Activated CD8-positive, alpha-beta memory T cell treated with anti-CD3 and anti-CD28 coated beads, Interleukin-2, amount 10 ng/mL, durations not matched to agents 7 days and 5 days (primary cell): ENCODE measurements around the gene SPINT1. TPM values are rescaled to one million over a fixed set of nuclear protein-coding genes. Genes with fewer than 3 reads are reported as not detected.

ENCODE experiments used
- ATAC-seq: fragments of 150-1000 bp; cut with Tn5 transposase; one replicate; pipeline ENCODE4 v1.10.0; 2021; ENCODE audit warnings: moderate library complexity
- CTCF ChIA-PET: fragments of 350-600 bp; sonication (Branson Sonifier 250); formaldehyde crosslinking; loops from one replicate; lab custom pipeline; 2021; ENCODE audit warnings: antibody characterized with exemption; lab: Charles Lee
- DNase-seq: peaks from one replicate; pipeline ENCODE4 v3.0.0-alpha.2; 2020
- H3K27ac Mint-ChIP-seq: one replicate; pipeline ENCODE4 v1.8.0; 2021; ENCODE audit warnings: mild to moderate bottlenecking, mixed read lengths
- H3K27me3 Mint-ChIP-seq: one replicate; pipeline ENCODE4 v1.8.0; 2021; ENCODE audit warnings: mixed read lengths
- H3K36me3 Mint-ChIP-seq: one replicate; pipeline ENCODE4 v1.8.0; 2021; ENCODE audit warnings: mild to moderate bottlenecking, mixed read lengths
- H3K4me1 Mint-ChIP-seq: one replicate; pipeline ENCODE4 v1.8.0; 2021; ENCODE audit warnings: mixed read lengths
- H3K4me3 Mint-ChIP-seq: one replicate; pipeline ENCODE4 v1.8.0; 2021; ENCODE audit warnings: mild to moderate bottlenecking, moderate library complexity, mixed read lengths
- H3K9me3 Mint-ChIP-seq: one replicate; pipeline ENCODE4 v1.8.0; 2022; ENCODE audit warnings: low read depth, mixed read lengths
- total RNA-seq, 2 experiments: library from RNA; stranded (reverse); gene quantifications; one replicate each; pipeline ENCODE4 v1.2.3, GENCODE V29; 2021

SPINT1 gene
- total RNA-seq, 2 experiments from 2014 or later = 3.7 to 4.0 TPM

GRCh38 chr15:40892447-40893012 is 48.7 kb downstream of the SPINT1 start:
- H3K4me3 Mint-ChIP-seq = no peak overlapping the region
- CTCF ChIA-PET = interaction anchor here (0.6 to 5.9 kb wide), 23 partner anchors 10 to 327 kb away, joined by 3 to 223 read pairs (median 5); partner anchors contain the start of gene RHOV
- H3K4me1 Mint-ChIP-seq = peaks cover 32% of the 10 kb centered on the region
- no peaks in the 10 kb centered on the region for H3K27me3 Mint-ChIP-seq
- no peak for ATAC-seq
- DNase-seq = no peak
- H3K36me3 Mint-ChIP-seq = peaks cover 7% of the 10 kb centered on the region
- H3K27ac Mint-ChIP-seq = no peak overlapping the region
- no peaks in the 10 kb centered on the region for H3K9me3 Mint-ChIP-seq

GRCh38 chr15:40893019-40893670 is 49.3 kb downstream of the SPINT1 start:
- H3K4me1 Mint-ChIP-seq = peaks cover 32% of the 10 kb centered on the region
- H3K27ac Mint-ChIP-seq = no peak overlapping the region
- no peaks in the 10 kb centered on the region for H3K9me3 Mint-ChIP-seq
- CTCF ChIA-PET = interaction anchor here (1.4 to 11.3 kb wide), 11 partner anchors 13 to 195 kb away, joined by 5 to 406 read pairs (median 24); partner anchors contain the start of gene RHOV
- H3K27me3 Mint-ChIP-seq = no peaks in the 10 kb centered on the region
- DNase-seq (no peak), ATAC-seq (no peak)
- peak overlapping the region; percentile 98 for H3K4me3 Mint-ChIP-seq
- H3K36me3 Mint-ChIP-seq = peaks cover 7% of the 10 kb centered on the region

- ATAC-seq (peak; percentile 98), DNase-seq (peak; percentile 99)
- CTCF ChIA-PET = interaction anchor here (0.6 to 11.3 kb wide), 47 partner anchors 9 to 337 kb away, joined by 3 to 406 read pairs (median 5); partner anchors contain the start of genes CCDC32, CHP1, DNAJC17 and EXD1
- Mint-ChIP-seq H3K36me3 (peaks cover 11% of the 10 kb centered on the region), H3K9me3 (no peaks in the 10 kb centered on the region), H3K4me3 (peak within 1 kb of the TSS; percentile 98), H3K27ac (peak within 1 kb of the TSS; percentile 94), H3K27me3 (no peaks in the 10 kb centered on the region), H3K4me1 (peaks cover 32% of the 10 kb centered on the region)
These were observed 50.2 kb downstream of the SPINT1 start, which contains the start of gene VPS18 for GRCh38 chr15:40893733-40894680. TSS of gene VPS18 (plus strand) at chr15:40894450. CDS start at chr15:40894769, 319 bp downstream.

GRCh38 chr15:40894681-40895448 is 51.0 kb downstream of the SPINT1 start:
- H3K4me1 Mint-ChIP-seq = peaks cover 32% of the 10 kb centered on the region
- CTCF ChIA-PET = interaction anchor here (0.6 to 11.3 kb wide), 49 partner anchors 10 to 439 kb away, joined by 3 to 406 read pairs (median 5); partner anchors contain the start of genes CCDC32, CHP1, DNAJC17 and EXD1
- no peaks in the 10 kb centered on the region for H3K27me3 Mint-ChIP-seq
- H3K27ac Mint-ChIP-seq = peak overlapping the region; percentile 94
- H3K9me3 Mint-ChIP-seq = no peaks in the 10 kb centered on the region
- ATAC-seq (peak; percentile 63), DNase-seq (peak; percentile 81)
- peak overlapping the region; percentile 98 for H3K4me3 Mint-ChIP-seq
- H3K36me3 Mint-ChIP-seq = peaks cover 15% of the 10 kb centered on the region

GRCh38 chr15:40899536-40900207 is 55.8 kb downstream of the SPINT1 start:
- Mint-ChIP-seq H3K9me3 (no peaks in the 10 kb centered on the region), H3K27me3 (no peaks in the 10 kb centered on the region), H3K36me3 (peaks cover 23% of the 10 kb centered on the region), H3K4me3 (no peak overlapping the region), H3K27ac (no peak overlapping the region), H3K4me1 (peaks cover 36% of the 10 kb centered on the region)
- CTCF ChIA-PET = interaction anchor here (1.0 to 11.3 kb wide), 3 partner anchors 15 to 42 kb away, joined by 3 to 406 read pairs (median 4); no protein-coding TSS in a partner anchor
- DNase-seq (no peak), ATAC-seq (no peak)

GRCh38 chr15:40900256-40901052 is 56.6 kb downstream of the SPINT1 start:
- Mint-ChIP-seq H3K4me1 (peaks cover 30% of the 10 kb centered on the region), H3K27me3 (no peaks in the 10 kb centered on the region), H3K27ac (no peak overlapping the region), H3K9me3 (no peaks in the 10 kb centered on the region), H3K36me3 (peaks cover 23% of the 10 kb centered on the region), H3K4me3 (no peak overlapping the region)
- CTCF ChIA-PET = interaction anchor here (1.0 to 11.3 kb wide), 2 partner anchors 16 to 42 kb away, joined by 3 to 406 read pairs; no protein-coding TSS in a partner anchor
- no peak for ATAC-seq
- DNase-seq = no peak

GRCh38 chr15:40901053-40901443 is 57.2 kb downstream of the SPINT1 start:
- no peak overlapping the region for H3K4me3 Mint-ChIP-seq
- CTCF ChIA-PET = interaction anchor here (0.7 to 11.3 kb wide), 4 partner anchors 16 to 106 kb away, joined by 3 to 406 read pairs (median 4); no protein-coding TSS in a partner anchor
- peaks cover 24% of the 10 kb centered on the region for H3K4me1 Mint-ChIP-seq
- H3K36me3 Mint-ChIP-seq = peaks cover 22% of the 10 kb centered on the region
- no peaks in the 10 kb centered on the region for H3K9me3 Mint-ChIP-seq
- no peaks in the 10 kb centered on the region for H3K27me3 Mint-ChIP-seq
- H3K27ac Mint-ChIP-seq = no peak overlapping the region
- ATAC-seq (no peak), DNase-seq (no peak)

GRCh38 chr15:40902605-40903561 is 59.0 kb downstream of the SPINT1 start:
- Mint-ChIP-seq H3K27ac (peak overlapping the region; percentile 69), H3K36me3 (peaks cover 16% of the 10 kb centered on the region), H3K4me1 (peaks cover 33% of the 10 kb centered on the region), H3K4me3 (no peak overlapping the region), H3K9me3 (no peaks in the 10 kb centered on the region), H3K27me3 (no peaks in the 10 kb centered on the region)
- ATAC-seq (no peak), DNase-seq (no peak)
- CTCF ChIA-PET = interaction anchor here (0.5 to 11.3 kb wide), 25 partner anchors 7 to 588 kb away, joined by 3 to 406 read pairs (median 6); partner anchors contain the start of genes CHAC1, RAD51 and VPS18

GRCh38 chr15:40904552-40905201 is 60.8 kb downstream of the SPINT1 start:
- CTCF ChIA-PET = interaction anchor here (0.6 to 11.3 kb wide), 47 partner anchors 9 to 428 kb away, joined by 3 to 406 read pairs (median 4); partner anchors contain the start of genes CHAC1, DLL4, EXD1 and NUSAP1
- Mint-ChIP-seq H3K9me3 (no peaks in the 10 kb centered on the region), H3K4me3 (no peak overlapping the region), H3K36me3 (peaks cover 10% of the 10 kb centered on the region), H3K27ac (no peak overlapping the region), H3K4me1 (peaks cover 33% of the 10 kb centered on the region), H3K27me3 (no peaks in the 10 kb centered on the region)
- DNase-seq = no peak
- ATAC-seq = no peak
